DMS153 treated with DMSO at 0.1 percent for 48 hours (cell line): ENCODE results near the gene ONECUT3.

Experiments used
- DNase-seq: peaks from one replicate; lab custom pipeline; 2025; ENCODE audit not compliant: unreplicated experiment; lab: John Stamatoyannopoulos, UW

Gene ONECUT3

GRCh38 chr19:1739960-1740629 lies 13.2 kb upstream of the ONECUT3 start:
- DNase-seq, result no peak

- DNase-seq, result no peak
Measured at GRCh38 chr19:1742989-1743696, 10.2 kb upstream of the ONECUT3 start.

- no peak for DNase-seq
Measured at GRCh38 chr19:1744133-1744665, 9.1 kb upstream of the ONECUT3 start.

- DNase-seq, result no peak
Measured at GRCh38 chr19:1744822-1745563, 8.3 kb upstream of the ONECUT3 start.

GRCh38 chr19:1745589-1746031 lies 7.7 kb upstream of the ONECUT3 start:
- DNase-seq, result no peak

GRCh38 chr19:1746401-1747284 lies 6.7 kb upstream of the ONECUT3 start:
- no peak for DNase-seq

- DNase-seq, result no peak
Measured at GRCh38 chr19:1747285-1748114, 5.8 kb upstream of the ONECUT3 start.

GRCh38 chr19:1748115-1748872 lies 5.0 kb upstream of the ONECUT3 start:
- DNase-seq, result no peak

- DNase-seq, result no peak
Measured at GRCh38 chr19:1748873-1749341, 4.4 kb upstream of the ONECUT3 start.

- no peak for DNase-seq
Measured at GRCh38 chr19:1749373-1750342, 3.6 kb upstream of the ONECUT3 start.

- no peak for DNase-seq
Measured at GRCh38 chr19:1750343-1751021, 2.8 kb upstream of the ONECUT3 start.

- DNase-seq, result no peak
Measured at GRCh38 chr19:1751367-1752008, 1.8 kb upstream of the ONECUT3 start.

GRCh38 chr19:1752009-1752756 lies 1.1 kb upstream of the ONECUT3 start:
- no peak for DNase-seq

- no peak for DNase-seq
Measured at GRCh38 chr19:1754018-1754635, 821 bp downstream of the ONECUT3 start.

GRCh38 chr19:1754636-1755466 lies 1.5 kb downstream of the ONECUT3 start:
- DNase-seq, result no peak
